A549 (cell line): ENCODE measurements around the gene TTYH2. TPM values are rescaled to one million over a fixed set of nuclear protein-coding genes. Genes with fewer than 3 reads are reported as not detected.

ENCODE experiments used
- ATAC-seq, 2 experiments: fragments of 200-7000 bp in 1 of 2; fragments of >200 bp in 1 of 2; cut with Nextera tagmentation in 1 of 2; cut with Tn5 transposase in 1 of 2; 3 replicates each; pipeline versions ENCODE4 v1.8.0 to v1.9.1; 2018 to 2020; ENCODE audit warnings: mild to moderate bottlenecking in 1 of 2, moderate library complexity in 1 of 2
- CTCF ChIA-PET: fragments of 300-600 bp; sonication (Branson Sonifier 250); formaldehyde crosslinking; extraction: SDS; loops from one replicate; lab custom pipeline; 2021; ENCODE audit warnings: antibody characterized with exemption, inconsistent platforms; lab: Yijun Ruan, JAX
- POLR2A ChIA-PET: fragments of 350-600 bp; formaldehyde crosslinking; extraction: SDS; loops from one replicate; lab custom pipeline; 2021; ENCODE audit warnings: antibody characterized with exemption, inconsistent platforms; lab: Yijun Ruan, JAX
- DNase-seq, 2 experiments: peaks; one replicate each; pipeline versions ENCODE4 v3.0.0 to v3.0.0-alpha.2; 2011 to 2016; ENCODE audit warnings: low read depth in 1 of 2, low spot score in 1 of 2
- FAIRE-seq: peaks from 2 replicates; lab custom pipeline; 2011; peaks lifted over from hg19 to GRCh38; lab: Jason Lieb, UNC
- H3K27ac ChIP-seq, 2 experiments: fragments of >200 bp; sonication (Bioruptor Twin); formaldehyde crosslinking; 3 replicates each; pipeline ENCODE4 v1.5.1; 2016 to 2017
- H3K4me1 ChIP-seq: fragments of >200 bp; sonication (Bioruptor Twin); formaldehyde crosslinking; 3 replicates; pipeline ENCODE4 v1.6.1; 2016
- H3K4me2 ChIP-seq: fragments of >200 bp; sonication (Bioruptor Twin); formaldehyde crosslinking; 3 replicates; pipeline ENCODE4 v1.6.1; 2016
- H3K4me3 ChIP-seq: fragments of >200 bp; sonication (Bioruptor Twin); formaldehyde crosslinking; 3 replicates; pipeline ENCODE4 v1.5.1; 2016
- H3K9me3 ChIP-seq: fragments of >200 bp; sonication (Bioruptor Twin); formaldehyde crosslinking; 3 replicates; pipeline ENCODE4 v1.6.1; 2016
- BCL3 ChIP-seq: fragments of >200 bp; sonication (Bioruptor Twin); formaldehyde crosslinking; IDR thresholded peaks from 3 replicates; pipeline ENCODE4 v1.6.1; 2016
- BHLHE40 ChIP-seq: IDR thresholded peaks from 2 replicates; pipeline ENCODE4 v1.6.1; 2012; ENCODE audit warnings: low read depth, low read length, inconsistent platforms
- CBX2 ChIP-seq: fragments of 200-600 bp; sonication (generic); IDR thresholded peaks from 2 replicates; pipeline ENCODE4 v1.6.1; 2016; ENCODE audit warnings: low read depth, mild to moderate bottlenecking, borderline replicate concordance
- CHD2 ChIP-seq: fragments of 150-350 bp; IDR thresholded peaks from 2 replicates; pipeline ENCODE4 v1.6.1; 2014; ENCODE audit warnings: low read length; ENCODE audit not compliant: partially characterized antibody
- EHF ChIP-seq: fragments of 250-450 bp; sonication (Bioruptor Pico); IDR thresholded peaks from 2 replicates; pipeline ENCODE4 v1.5.0; 2020; ENCODE audit warnings: mild to moderate bottlenecking
- EHMT2 ChIP-seq: fragments of 200-600 bp; sonication (generic); IDR thresholded peaks from 2 replicates; pipeline ENCODE4 v1.6.1; 2016; ENCODE audit warnings: antibody characterized with exemption, low read depth, mild to moderate bottlenecking, moderate library complexity
- EP300 ChIP-seq, 2 experiments: fragments of >200 bp; sonication (Bioruptor Twin); formaldehyde crosslinking; IDR thresholded peaks; 2 replicates in 1 of 2; 3 replicates in 1 of 2; pipeline ENCODE4 v1.6.1; 2016 to 2017
- FOSB ChIP-seq: fragments of 250-450 bp; sonication (Bioruptor Pico); IDR thresholded peaks from 2 replicates; pipeline ENCODE4 v1.5.0; 2020; ENCODE audit warnings: mild to moderate bottlenecking, moderate library complexity
- FOSL2 ChIP-seq, 2 experiments: fragments of 450-650 bp in 1 of 2; fragments of >200 bp in 1 of 2; sonication (Bioruptor Twin) in 1 of 2; formaldehyde crosslinking; IDR thresholded peaks; 2 replicates each; pipeline versions ENCODE4 v1.5.0 to v1.6.1; 2016 to 2020; ENCODE audit warnings: mild to moderate bottlenecking in 1 of 2, moderate library complexity in 1 of 2
- GATA3 ChIP-seq: IDR thresholded peaks from 2 replicates; pipeline ENCODE4 v1.6.1; 2012; ENCODE audit warnings: borderline replicate concordance
- HDAC2 ChIP-seq: fragments of 200-600 bp; sonication (generic); IDR thresholded peaks from 2 replicates; pipeline ENCODE4 v1.6.1; 2016
- HEYL ChIP-seq: fragments of 250-450 bp; sonication (Bioruptor Pico); IDR thresholded peaks from 2 replicates; pipeline ENCODE4 v1.8.0; 2021; ENCODE audit warnings: mild to moderate bottlenecking, moderate library complexity
- JUNB ChIP-seq: fragments of >200 bp; sonication (Bioruptor Twin); formaldehyde crosslinking; IDR thresholded peaks from 2 replicates; pipeline ENCODE4 v1.6.1; 2016
- KDM1A ChIP-seq: fragments of 200-600 bp; sonication (generic); IDR thresholded peaks from 2 replicates; pipeline ENCODE4 v1.6.1; 2016; ENCODE audit warnings: low read depth, mild to moderate bottlenecking
- MAX ChIP-seq: IDR thresholded peaks from 2 replicates; pipeline ENCODE4 v1.6.1; 2012
- MYC ChIP-seq: IDR thresholded peaks from 2 replicates; pipeline ENCODE4 v1.6.1; 2012; ENCODE audit warnings: mild to moderate bottlenecking, inconsistent platforms, low read length, improper control_type of control experiment, borderline replicate concordance
- NFE2L2 ChIP-seq: fragments of 150-350 bp; conservative IDR thresholded peaks from 2 replicates; pipeline ENCODE4 v1.6.1; 2014; ENCODE audit warnings: low read length
- NR3C1 ChIP-seq: fragments of >200 bp; sonication (Bioruptor Twin); formaldehyde crosslinking; IDR thresholded peaks from 3 replicates; pipeline ENCODE4 v1.6.1; 2017
- PBX3 ChIP-seq: IDR thresholded peaks from 2 replicates; pipeline ENCODE4 v1.6.1; 2012
- POLR2A ChIP-seq: IDR thresholded peaks from 2 replicates; pipeline ENCODE4 v1.6.1; 2012; ENCODE audit warnings: mild to moderate bottlenecking, low read length
- RCOR1 ChIP-seq: fragments of 150-350 bp; IDR thresholded peaks from 2 replicates; pipeline ENCODE4 v1.6.1; 2014; ENCODE audit warnings: antibody characterized with exemption, low read length, low read depth
- SMC3 ChIP-seq: fragments of >200 bp; sonication (Bioruptor Twin); formaldehyde crosslinking; IDR thresholded peaks from 3 replicates; pipeline ENCODE4 v1.6.1; 2018; ENCODE audit warnings: inconsistent platforms
- TFCP2L1 ChIP-seq: fragments of 250-450 bp; sonication (Bioruptor Pico); IDR thresholded peaks from 2 replicates; pipeline ENCODE4 v1.5.0; 2021; ENCODE audit warnings: mild to moderate bottlenecking
- ZFP36 ChIP-seq: fragments of 450-650 bp; IDR thresholded peaks from 2 replicates; pipeline ENCODE4 v1.6.1; 2014; ENCODE audit warnings: borderline replicate concordance; ENCODE audit not compliant: partially characterized antibody
- ZNF302 ChIP-seq: fragments of 250-450 bp; sonication (Bioruptor Pico); IDR thresholded peaks from 2 replicates; pipeline ENCODE4 v1.9.0; 2021; ENCODE audit warnings: inconsistent platforms, mild to moderate bottlenecking, moderate library complexity
- WGBS: methylation state at CpG from one replicate; pipeline ENCODE4 v1.1.6; 2017; ENCODE audit errors: missing lambda C conversion rate; 5-methylcytosine and 5-hydroxymethylcytosine counted together
- polyA plus RNA-seq, 4 experiments: library from polyadenylated mRNA; depleted of rRNA in 3 of 4; stranded (reverse); fragments of >200 nt; fragmentation: RNase III in 1 of 4; extraction: RNeasy Plus Mini Kit Qiagen cat#74134 plus additional on column Dnase treatment in 1 of 4; gene quantifications; 2 replicates in 3 of 4; 3 replicates in 1 of 4; pipeline ENCODE4 v1.2.3, GENCODE V29; 2011 to 2017
- TF ChIP-seq, protein P1 (sequence below): fragments of 250-450 bp; sonication (Bioruptor Pico); IDR thresholded peaks from 2 replicates; pipeline ENCODE4 v1.5.0; 2020; ENCODE audit warnings: low read depth, mild to moderate bottlenecking, moderate library complexity
- TF ChIP-seq, protein P2 (sequence below): fragments of 450-650 bp; IDR thresholded peaks from 2 replicates; pipeline ENCODE4 v1.6.1; 2014; ENCODE audit warnings: antibody characterized with exemption
- TF ChIP-seq, protein P3 (sequence below): fragments of 150-350 bp; IDR thresholded peaks from 2 replicates; pipeline ENCODE4 v1.6.1; 2014; ENCODE audit warnings: low read depth, mild to moderate bottlenecking, low read length
- TF ChIP-seq, protein P4 (sequence below): fragments of 200-600 bp; sonication (generic); IDR thresholded peaks from 2 replicates; pipeline ENCODE4 v1.6.1; 2016; ENCODE audit warnings: antibody characterized with exemption, mild to moderate bottlenecking, moderate library complexity

The TTYH2 gene
- polyA plus RNA-seq, 2 of the 4 experiments (the other 2 are of a cell fraction), result 1.4 to 1.7 TPM

DNA sequence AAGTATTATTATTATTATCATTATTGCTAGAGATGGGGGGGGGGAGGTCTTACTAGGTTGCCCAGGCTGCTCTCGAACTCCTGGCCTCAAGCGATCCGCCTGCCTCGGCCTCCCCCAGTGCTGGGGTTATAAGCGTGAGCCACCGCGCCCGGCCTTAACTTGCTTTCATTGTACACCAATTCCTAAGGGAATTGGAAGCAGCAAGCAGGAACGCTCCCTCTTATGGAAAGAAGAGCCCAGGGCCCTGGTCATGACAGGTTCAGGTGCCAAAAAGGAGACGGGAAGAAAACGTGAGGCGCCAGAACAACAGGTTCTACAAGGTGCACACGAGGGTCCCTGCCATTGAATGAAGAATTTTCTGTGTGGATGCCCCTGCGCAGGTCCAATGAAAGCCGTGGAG lies 10.4 kb upstream of the TTYH2 start (continued):
- no peak for TF ChIP-seq BCL3
- TF ChIP-seq EHMT2, result no peak
- no peak for TF ChIP-seq EHF (CRISPR knock-in tag)
- TF ChIP-seq TFCP2L1 (CRISPR knock-in tag), result no peak
- TF ChIP-seq HDAC2, result no peak

GRCh38 chr17:74203439-74204240 lies 9.7 kb upstream of the TTYH2 start, which contains the start of gene RPL38:
TSS of gene RPL38 (plus strand) at chr17:74203678. CDS start at chr17:74203956, 278 bp downstream.
- Histone ChIP-seq H3K4me2 (peak within 1 kb of the TSS; percentile 92), H3K4me3 (peak within 1 kb of the TSS; percentile 71), H3K27ac (peak within 1 kb of the TSS; percentile 89 to 97), H3K4me1 (peaks cover 41% of the 10 kb centered on the region), H3K9me3 (no peaks in the 10 kb centered on the region)
- ChIA-PET POLR2A (interaction anchor here (0.6 to 2.1 kb wide), 11 partner anchors 10 to 774 kb away, joined by 3 to 20 read pairs (median 3); partner anchors contain the start of gene TTYH2), CTCF (interaction anchor here (0.5 to 7.4 kb wide), 14 partner anchors 9 to 1784 kb away, joined by 3 to 215 read pairs (median 3); partner anchors contain the start of genes SDK2 and TTYH2)
- 1% methylated on average over 50 of the region's 53 CpGs for whole genome bisulfite sequencing
- FAIRE-seq, result peak; percentile 84
- peak; percentile 59 to 77 for ATAC-seq
- peak; percentile 95 to 98 for DNase-seq
- TF ChIP-seq NFE2L2, result no peak
- no peak for TF ChIP-seq PBX3
- TF ChIP-seq GATA3, result peak; percentile 31; the same call in 1 of the 2 replicates
- no peak for TF ChIP-seq JUNB
- no peak for TF ChIP-seq KDM1A
- TF ChIP-seq, protein P1, sequence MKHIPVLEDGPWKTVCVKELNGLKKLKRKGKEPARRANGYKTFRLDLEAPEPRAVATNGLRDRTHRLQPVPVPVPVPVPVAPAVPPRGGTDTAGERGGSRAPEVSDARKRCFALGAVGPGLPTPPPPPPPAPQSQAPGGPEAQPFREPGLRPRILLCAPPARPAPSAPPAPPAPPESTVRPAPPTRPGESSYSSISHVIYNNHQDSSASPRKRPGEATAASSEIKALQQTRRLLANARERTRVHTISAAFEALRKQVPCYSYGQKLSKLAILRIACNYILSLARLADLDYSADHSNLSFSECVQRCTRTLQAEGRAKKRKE (CRISPR knock-in tag), result no peak
- no peak for TF ChIP-seq NR3C1
- peak in 1 of 2 experiments; percentile 27; a peak in 1 of 5 replicates for TF ChIP-seq EP300 (IDR thresholded peaks at IDR 0.05)
- TF ChIP-seq HDAC2, result no peak
- TF ChIP-seq EHMT2, result no peak
- TF ChIP-seq, protein P2, sequence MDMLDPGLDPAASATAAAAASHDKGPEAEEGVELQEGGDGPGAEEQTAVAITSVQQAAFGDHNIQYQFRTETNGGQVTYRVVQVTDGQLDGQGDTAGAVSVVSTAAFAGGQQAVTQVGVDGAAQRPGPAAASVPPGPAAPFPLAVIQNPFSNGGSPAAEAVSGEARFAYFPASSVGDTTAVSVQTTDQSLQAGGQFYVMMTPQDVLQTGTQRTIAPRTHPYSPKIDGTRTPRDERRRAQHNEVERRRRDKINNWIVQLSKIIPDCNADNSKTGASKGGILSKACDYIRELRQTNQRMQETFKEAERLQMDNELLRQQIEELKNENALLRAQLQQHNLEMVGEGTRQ, result no peak
- TF ChIP-seq CBX2, result no peak
- peak; percentile 87; the same call in 1 of the 2 replicates for TF ChIP-seq FOSB
- no peak for TF ChIP-seq FOSL2 (IDR thresholded peaks at IDR 0.05)
- peak; percentile 35; the same call in 1 of the 2 replicates for TF ChIP-seq FOSL2 (CRISPR knock-in tag; IDR thresholded peaks at IDR 0.05)
- TF ChIP-seq MAX, result peak; percentile 98
- TF ChIP-seq HEYL, result no peak
- TF ChIP-seq SMC3, result peak; percentile 63
- TF ChIP-seq MYC, result peak; percentile 98
- TF ChIP-seq TFCP2L1 (CRISPR knock-in tag), result peak; percentile 76; the same call in 1 of the 2 replicates
- no peak for TF ChIP-seq ZFP36
- no peak for TF ChIP-seq ZNF302 (CRISPR knock-in tag)
- TF ChIP-seq, protein P3, sequence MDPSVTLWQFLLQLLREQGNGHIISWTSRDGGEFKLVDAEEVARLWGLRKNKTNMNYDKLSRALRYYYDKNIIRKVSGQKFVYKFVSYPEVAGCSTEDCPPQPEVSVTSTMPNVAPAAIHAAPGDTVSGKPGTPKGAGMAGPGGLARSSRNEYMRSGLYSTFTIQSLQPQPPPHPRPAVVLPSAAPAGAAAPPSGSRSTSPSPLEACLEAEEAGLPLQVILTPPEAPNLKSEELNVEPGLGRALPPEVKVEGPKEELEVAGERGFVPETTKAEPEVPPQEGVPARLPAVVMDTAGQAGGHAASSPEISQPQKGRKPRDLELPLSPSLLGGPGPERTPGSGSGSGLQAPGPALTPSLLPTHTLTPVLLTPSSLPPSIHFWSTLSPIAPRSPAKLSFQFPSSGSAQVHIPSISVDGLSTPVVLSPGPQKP, result no peak
- TF ChIP-seq POLR2A, result peak; percentile 96
- TF ChIP-seq BHLHE40, result no peak
- no peak for TF ChIP-seq RCOR1
- no peak for TF ChIP-seq CHD2
- TF ChIP-seq, protein P4, sequence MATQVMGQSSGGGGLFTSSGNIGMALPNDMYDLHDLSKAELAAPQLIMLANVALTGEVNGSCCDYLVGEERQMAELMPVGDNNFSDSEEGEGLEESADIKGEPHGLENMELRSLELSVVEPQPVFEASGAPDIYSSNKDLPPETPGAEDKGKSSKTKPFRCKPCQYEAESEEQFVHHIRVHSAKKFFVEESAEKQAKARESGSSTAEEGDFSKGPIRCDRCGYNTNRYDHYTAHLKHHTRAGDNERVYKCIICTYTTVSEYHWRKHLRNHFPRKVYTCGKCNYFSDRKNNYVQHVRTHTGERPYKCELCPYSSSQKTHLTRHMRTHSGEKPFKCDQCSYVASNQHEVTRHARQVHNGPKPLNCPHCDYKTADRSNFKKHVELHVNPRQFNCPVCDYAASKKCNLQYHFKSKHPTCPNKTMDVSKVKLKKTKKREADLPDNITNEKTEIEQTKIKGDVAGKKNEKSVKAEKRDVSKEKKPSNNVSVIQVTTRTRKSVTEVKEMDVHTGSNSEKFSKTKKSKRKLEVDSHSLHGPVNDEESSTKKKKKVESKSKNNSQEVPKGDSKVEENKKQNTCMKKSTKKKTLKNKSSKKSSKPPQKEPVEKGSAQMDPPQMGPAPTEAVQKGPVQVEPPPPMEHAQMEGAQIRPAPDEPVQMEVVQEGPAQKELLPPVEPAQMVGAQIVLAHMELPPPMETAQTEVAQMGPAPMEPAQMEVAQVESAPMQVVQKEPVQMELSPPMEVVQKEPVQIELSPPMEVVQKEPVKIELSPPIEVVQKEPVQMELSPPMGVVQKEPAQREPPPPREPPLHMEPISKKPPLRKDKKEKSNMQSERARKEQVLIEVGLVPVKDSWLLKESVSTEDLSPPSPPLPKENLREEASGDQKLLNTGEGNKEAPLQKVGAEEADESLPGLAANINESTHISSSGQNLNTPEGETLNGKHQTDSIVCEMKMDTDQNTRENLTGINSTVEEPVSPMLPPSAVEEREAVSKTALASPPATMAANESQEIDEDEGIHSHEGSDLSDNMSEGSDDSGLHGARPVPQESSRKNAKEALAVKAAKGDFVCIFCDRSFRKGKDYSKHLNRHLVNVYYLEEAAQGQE, result peak; percentile 32; the same call in 1 of the 2 replicates
